Measurements from ENCODE around the gene PSPH.

PSPH gene

DNA sequence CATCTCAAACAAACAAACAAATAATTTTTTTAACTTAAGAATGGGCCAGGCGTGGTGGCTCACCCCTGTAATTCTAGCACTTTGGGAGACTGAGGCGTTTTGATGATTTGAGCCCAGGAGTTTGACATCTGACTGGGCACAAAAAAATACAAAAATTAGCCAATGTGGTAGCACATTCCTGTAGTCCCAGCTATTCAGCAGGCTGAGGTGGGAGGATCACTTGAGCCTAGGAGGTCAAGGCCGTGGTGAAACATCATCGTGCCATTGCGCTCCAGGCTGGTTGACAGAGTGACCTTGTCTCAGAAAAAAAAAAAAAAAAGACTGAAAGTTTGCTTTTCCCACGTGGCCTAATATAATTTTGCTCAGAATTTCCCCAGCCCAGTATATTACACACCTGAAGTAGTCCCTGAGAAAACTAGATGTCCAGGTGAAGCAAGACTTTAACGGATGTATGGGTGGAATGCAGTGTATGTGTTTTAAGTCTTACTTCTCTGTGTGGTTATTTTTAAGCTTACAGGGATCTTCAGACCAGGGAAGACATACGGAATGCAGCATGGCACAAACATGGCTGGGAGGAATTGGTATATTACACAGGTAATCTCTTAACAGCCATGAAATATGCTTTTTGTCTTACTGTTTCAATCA lies 54.3 kb downstream of the PSPH start:
- no peak for DNase-seq

DNA sequence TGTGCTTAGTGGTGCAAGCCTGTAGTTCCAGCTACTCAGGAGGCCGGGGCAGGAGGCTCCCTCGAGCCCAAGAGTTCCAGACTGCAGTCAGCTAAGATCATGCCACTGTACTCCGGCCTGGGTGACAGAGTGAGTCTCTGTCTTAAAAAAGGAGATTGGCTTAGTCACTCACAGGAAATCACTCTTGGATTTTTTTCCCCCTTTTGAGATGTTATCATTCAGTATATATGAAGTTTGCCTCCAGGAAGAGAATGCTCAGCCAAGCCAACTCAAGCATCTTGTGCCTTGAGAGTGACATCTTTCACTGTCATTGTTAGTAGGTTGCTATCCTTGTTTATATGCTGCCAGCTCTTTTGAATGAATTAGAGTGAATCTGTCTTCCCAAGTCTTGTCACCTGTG lies 58.9 kb downstream of the PSPH start:
- no peak for DNase-seq

DNA sequence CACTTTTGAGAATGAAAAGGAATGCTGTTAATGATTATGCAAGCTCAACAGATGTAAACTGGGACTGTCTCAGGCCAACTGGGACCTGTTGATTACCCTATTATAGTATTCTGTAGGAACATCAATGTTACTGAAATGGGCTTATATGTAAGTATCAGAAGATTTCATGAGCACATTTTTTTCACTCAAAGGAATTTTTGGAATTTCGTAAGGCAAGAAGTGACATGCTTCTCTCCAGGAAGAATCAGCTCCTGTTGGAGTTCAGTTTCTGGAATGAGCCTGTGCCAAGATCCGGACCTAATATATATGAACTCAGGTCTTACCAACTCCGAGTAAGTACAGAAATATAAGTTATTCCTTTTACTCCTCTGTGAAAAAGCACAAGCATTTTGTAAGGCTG lies 67.7 kb downstream of the PSPH start:
- no peak for DNase-seq

DNA sequence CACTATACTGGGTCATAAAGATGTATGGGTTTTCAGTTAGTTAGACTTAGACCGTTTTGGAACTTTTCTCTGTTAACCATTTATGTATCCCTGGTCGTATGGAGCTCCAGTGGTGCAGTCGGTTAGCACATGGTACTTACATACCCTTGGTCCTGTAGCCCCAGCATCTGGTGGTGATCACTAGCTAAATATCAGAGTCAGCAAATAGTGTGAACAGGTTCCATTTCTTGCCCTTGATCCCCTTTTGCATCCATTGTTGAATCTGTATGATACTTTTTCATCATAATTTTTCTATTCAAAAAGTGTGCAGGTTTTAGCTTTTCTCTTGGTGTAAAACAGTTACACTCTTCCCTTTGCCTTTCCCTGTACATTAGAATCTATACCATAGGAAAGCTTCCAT lies 71.0 kb downstream of the PSPH start:
- no peak for DNase-seq

DNA sequence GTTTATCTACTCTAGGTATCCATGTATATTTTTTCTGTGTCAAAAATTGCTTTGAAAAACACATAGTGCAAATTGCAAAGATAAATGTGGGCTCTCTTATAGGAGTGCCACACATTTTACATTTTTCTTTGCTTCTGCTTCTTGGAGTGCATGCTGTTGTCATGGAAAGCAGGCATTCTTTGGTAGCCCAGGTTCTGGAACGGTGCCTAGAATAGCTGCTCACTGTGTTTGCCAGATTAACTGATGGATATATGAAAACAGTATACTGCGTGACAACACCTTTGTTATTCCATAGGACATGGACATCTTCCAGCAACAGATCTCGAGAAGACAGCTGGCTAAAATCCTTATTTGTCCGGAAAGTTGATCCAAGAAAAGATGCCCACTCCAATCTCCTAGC lies 73.4 kb downstream of the PSPH start:
- no peak for DNase-seq

DNA sequence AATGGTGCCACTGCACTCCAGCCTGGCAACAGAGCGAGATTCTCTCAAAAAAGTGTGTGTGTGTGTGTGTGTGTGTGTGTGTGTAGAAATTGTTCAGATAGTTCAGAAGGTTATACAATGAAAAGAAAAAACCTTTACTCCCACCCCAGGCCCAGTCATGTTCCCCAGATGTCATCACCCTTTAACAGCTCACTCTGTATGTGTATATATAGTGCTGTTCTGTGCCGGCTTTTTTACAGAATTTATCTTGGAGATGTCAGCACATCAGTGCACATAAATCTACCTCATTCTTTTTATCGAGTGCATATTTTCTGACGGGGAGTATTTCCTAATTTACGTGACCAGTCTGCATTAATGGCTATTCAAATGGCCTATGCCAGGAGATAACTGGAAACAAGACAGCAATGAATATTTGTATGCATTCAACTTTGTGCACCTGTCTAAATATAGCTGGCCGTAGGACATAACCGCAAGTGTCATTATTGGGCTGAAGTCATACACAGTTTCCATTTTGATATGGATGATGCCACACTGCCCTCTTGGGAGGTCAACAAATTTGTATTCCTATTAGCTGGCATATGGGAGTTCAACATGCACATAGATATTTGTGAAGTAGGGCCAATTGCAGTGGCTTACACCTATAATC lies 75.1 kb downstream of the PSPH start:
- no peak for DNase-seq

DNA sequence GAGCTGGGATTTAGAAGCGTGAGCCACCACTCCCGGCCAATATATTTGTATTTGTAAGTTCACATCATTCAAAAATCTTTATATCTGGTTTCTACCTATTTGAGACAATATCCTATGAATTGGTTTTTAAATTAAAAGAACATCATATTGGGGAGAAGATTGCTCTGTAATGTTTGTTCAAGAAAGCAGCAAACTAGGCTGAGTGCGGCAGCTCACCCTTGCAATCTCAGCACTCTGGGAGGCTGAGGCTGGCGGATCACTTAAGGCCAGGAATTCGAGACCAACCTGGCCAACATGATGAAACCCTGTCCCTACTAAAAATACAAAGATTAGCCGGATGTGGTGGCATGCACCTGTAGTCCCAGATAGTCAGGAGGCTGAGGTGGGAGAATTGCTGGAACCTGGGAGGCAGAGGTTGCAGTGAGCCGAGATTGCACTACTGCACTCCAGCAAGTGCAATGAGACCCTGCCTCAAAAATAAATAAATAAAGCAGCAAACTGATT lies 77.4 kb downstream of the PSPH start:
- DNase-seq = peak; percentile 37

DNA sequence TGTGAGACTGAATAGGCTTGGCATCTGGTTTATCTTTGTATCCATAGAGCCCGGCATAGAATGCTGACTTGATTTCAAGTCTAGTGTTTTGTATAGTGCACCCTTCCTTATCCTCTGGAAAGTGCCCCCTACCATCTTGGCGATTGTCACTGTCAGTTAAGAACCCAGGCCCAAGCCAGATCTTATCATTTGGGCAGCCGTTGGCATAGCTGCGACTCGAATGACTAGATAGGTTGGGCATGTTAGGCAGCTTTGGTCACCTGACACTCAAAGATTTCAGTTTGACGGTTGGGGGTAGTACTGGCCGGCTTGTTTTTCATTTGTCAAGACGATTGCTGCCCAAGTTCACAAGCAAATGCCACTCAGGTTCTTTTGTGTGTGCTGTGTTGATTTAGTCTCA lies 80.3 kb downstream of the PSPH start:
- DNase-seq = peak; percentile 16

DNA sequence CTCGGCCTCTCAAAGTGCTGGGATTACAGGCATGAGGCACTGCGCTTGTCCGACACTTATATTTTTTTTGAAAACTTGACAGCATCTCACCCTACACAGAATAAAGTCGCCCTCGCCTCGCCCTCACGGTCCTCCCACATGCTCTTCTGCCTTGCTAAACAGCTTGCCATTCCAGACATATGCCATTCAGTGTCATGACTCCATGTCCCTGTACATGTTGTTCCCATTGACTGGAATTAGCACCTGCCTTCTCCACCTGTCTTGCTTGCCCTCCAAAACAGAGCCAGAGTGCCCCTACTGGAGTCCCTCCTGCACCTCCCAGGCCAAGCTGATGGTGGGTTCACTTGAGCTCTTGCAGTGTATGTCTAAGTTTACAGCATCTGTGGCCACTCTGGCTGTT lies 80.7 kb downstream of the PSPH start:
- peak; percentile 30 for DNase-seq

DNA sequence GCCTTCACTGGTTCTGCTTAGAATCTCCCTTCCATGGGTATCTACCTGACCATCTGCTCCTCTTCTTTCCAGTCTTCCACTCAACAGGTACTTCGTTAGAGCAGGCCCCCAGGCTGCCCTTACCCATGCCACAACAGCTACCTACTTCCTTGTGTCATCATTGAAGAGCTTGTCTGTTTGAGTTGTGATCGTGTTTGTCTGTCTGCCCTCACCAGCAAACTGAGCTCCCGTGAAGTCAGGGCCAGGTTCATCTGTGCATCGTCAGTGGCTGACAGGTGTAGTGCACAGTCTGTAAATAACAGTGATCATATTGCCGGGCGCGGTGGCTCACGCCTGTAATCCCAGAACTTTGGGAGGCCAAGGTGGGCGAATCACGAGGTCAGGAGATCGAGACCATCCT lies 81.9 kb downstream of the PSPH start:
- DNase-seq = no peak

DNA sequence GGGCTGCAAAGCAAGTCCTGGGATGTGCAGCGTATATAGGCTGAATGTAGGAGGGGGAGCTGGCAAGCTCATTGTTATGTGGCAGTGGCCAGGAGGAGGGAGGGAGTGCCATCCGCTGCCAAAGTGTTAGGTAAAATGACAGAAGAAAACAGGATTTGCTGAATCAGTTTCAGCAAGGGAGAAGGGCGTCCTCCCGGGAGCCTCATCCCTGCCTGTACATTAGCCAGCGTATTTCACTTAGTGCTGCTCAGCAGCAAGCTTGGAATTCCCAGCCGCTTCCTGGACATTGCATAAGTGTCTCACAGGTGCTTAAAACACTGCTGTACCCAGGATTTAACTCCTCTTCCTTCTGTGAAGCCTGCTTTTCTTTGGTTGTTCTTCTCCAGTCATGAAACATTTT lies 84.4 kb downstream of the PSPH start:
- no peak for DNase-seq

DNA sequence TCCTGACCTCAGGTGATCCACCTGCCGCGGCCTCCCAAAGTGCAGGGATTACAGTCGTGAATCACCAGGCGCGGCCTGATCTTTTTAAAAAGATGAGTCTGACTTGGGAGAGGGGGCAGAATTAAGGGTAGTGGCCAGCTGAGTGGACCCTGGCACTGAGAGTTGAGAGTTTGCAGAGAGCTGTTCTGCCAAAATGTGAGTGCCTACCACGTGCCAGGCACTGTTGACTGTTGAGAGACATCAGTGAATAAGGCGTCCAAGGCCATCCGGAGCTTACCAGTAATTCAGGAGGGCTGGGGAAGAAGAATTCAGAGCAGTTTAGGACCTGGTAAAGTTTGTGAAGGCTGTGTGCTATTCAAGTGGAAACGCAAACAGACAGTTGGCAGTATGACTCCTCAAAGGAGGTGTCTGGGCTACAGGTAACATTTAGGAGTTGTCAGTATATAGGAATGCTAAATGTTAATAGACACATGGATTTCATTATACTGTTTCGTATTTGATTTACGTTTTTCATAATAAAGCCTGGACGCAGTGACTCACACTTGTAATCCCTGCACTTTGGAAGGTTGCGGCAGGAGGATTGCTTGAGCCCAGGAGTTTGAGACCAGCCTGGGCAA lies 85.3 kb downstream of the PSPH start:
- no peak for DNase-seq

DNA sequence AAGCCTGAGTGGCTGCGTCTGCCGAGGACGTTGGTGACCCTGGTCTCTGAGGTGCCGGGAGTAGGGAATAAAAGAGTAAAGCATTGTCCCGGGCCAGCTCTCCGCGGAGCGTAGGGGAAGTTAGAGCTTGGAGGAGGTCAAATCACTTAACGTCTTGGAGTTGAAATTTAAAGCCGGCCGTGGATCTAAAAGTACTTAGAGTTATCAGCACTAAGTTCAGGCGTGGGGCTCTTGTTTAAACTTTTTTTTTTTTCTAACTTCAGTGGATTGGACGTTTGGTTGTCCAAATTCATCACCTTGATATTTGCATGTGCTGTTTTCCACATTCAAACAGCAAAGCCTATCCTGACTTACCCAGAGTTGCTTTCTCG lies 86.2 kb downstream of the PSPH start:
- DNase-seq = no peak

DNA sequence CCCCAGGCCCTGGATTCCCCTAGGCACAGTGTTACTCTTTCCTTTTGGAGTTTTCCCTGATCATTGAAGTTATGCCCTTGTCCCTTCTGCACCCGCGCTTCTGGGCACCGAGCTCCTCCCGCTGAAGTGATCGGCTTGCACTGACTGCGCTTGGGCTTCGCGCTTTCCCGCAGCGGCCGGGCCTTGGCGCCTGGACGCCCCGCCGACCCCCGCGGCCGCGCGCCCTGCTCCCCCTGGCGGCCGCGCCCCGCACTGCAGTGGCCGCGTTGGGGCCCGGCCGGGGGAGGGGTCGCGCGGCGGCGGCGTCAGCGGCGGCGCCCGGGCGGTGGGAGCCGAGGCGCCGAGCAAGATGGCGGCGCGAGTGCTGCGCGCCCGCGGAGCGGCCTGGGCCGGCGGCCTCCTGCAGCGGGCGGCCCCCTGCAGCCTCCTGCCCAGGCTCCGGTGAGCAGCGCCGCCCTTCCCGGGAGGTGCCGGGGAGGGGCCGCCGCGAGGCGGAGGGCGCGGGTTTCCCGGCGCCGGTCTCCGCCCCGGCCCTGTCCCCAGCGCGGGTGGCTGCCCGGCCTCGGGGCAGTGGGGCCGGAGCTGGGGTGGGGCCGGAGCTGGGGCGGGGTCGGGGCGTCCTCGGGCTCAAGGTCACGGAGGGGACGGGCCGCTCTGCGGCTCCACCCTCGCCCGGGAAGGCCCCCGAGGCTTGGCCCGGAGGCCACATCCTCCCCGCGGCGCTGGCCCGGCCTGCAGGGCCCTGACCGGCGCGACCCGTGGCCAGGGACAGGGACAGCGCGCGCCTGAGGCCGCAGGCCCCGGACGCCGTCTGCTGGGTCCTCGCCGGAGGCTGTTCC lies 86.8 kb downstream of the PSPH start, which contains the start of gene NIPSNAP2:
Gene NIPSNAP2, plus strand, starts transcription at position 325 of the 839 bp plus-strand sequence. Its CDS starts 25 bp downstream, at position 350.
- peak; percentile 87 for DNase-seq

DNA sequence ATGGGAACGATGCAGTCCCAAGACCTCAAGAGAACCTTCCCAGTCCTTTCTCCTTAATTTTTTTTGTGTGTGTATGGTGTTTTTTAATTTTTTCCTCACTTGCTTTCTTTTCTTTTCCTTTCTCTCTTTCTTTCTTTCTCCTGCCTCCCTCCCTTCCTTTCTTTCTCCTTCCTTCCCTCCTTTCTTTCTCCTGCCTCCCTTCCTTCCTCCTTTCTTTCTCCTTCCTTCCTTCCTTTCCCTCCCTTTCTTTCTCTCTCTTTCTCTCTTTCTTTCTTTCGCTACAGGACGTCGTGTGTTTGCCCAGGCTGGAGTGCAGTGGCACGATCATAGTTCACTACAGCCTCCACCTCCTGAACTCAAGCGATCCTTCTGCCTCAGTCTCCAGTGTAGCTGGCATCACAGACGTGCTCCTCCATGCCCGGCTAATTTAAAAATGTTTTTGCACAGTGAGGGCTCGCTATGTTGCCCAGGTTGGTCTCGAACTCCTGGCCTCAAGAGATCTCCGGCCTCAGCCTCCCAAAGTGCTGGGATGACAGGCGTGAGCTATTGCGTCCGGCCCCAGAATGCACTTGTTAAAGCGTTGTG lies 87.6 kb downstream of the PSPH start:
- no peak for DNase-seq

DNA sequence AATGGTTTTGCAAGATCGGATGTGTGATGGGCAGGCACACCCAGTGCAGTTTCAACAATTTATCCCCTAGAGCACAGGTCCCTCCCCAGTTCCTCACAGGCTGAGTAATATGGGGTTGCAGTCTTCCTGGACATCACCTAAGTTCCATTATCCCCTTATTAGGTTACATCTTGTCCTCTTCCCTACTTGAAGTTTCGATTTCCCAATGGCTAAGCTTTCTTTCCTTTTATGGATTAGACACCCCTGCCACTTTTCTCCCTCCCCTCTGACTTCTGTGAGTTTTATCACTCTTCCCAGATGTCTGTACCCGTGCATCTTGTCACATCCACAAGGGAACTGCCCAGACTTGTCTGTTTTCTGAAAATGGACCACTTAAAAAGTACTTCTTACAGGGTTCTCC lies 89.2 kb downstream of the PSPH start:
- no peak for DNase-seq
